Measurements from ENCODE around the gene DBT.

DBT gene

DNA sequence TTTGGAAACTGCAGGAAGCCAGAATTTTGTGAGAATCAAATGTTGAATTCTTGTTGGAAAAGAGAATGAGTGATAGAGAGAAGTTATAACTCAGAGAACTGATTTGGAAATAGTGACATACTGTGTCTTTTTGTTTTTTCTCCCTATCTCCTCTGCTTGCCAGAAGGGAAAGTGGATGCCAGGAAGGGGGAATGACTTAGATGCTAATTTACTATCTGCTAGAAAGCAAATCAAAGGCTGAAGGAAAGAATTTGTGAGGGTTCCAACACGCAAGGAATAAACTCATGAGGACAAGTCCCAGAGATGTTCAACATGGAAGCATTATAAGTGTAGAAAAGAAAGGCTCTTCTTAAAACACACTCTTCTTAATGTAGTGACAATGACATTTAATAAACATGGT, 51.0 kb downstream of the DBT start:
- peaks cover 10% of the 10 kb centered on the region for H3K36me3 ChIP-seq (replicated peaks)
- in situ Hi-C loops (cut with HindIII; ENCODE audit: low pct_ligation_motif_present, low sequenced_read_pairs): no loop called here
- TF ChIP-seq, protein P1, sequence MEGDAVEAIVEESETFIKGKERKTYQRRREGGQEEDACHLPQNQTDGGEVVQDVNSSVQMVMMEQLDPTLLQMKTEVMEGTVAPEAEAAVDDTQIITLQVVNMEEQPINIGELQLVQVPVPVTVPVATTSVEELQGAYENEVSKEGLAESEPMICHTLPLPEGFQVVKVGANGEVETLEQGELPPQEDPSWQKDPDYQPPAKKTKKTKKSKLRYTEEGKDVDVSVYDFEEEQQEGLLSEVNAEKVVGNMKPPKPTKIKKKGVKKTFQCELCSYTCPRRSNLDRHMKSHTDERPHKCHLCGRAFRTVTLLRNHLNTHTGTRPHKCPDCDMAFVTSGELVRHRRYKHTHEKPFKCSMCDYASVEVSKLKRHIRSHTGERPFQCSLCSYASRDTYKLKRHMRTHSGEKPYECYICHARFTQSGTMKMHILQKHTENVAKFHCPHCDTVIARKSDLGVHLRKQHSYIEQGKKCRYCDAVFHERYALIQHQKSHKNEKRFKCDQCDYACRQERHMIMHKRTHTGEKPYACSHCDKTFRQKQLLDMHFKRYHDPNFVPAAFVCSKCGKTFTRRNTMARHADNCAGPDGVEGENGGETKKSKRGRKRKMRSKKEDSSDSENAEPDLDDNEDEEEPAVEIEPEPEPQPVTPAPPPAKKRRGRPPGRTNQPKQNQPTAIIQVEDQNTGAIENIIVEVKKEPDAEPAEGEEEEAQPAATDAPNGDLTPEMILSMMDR (IDR thresholded peaks at IDR 0.05; ENCODE audit: low read depth, low read length, missing control alignments): no peak

DNA sequence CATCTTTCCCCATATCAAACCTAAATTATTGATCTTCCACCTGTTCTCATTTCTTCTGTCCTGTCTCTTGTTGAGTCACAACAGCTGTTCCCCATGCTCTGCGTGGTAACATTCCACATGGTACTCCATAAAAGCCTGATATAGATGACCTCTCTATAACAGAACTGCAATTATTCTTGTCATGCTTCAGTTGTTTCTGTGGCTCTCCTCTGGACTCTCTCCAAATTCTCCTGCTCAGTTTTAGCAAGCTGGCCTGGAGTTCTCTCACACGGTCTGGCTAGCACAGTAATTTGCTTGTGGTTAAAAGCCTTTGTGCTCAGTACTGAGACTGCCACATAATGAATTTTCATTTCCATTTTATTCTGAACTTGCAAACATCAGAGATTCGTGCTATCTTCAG, 61.0 kb downstream of the DBT start:
- H3K36me3 ChIP-seq (replicated peaks): no peaks in the 10 kb centered on the region
- DNase-seq: peak; percentile 50
- H3K4me3 ChIP-seq (ENCODE audit: low read depth, low read length): no peak overlapping the region
- TF ChIP-seq, protein P1 (IDR thresholded peaks at IDR 0.05; ENCODE audit: low read depth, low read length, missing control alignments): no peak
- H3K27me3 ChIP-seq (replicated peaks): no peaks in the 10 kb centered on the region
- in situ Hi-C loops (cut with HindIII; ENCODE audit: low pct_ligation_motif_present, low sequenced_read_pairs): no loop called here
- no peak overlapping the region for H3K27ac ChIP-seq

More for the DNA sequence above, 51.0 kb downstream of the DBT start:
- Histone ChIP-seq H3K4me3 (ENCODE audit: low read depth, low read length) (no peak overlapping the region), H3K27ac (no peak overlapping the region), H3K27me3 (replicated peaks) (no peaks in the 10 kb centered on the region)
- no peak for DNase-seq

DNA sequence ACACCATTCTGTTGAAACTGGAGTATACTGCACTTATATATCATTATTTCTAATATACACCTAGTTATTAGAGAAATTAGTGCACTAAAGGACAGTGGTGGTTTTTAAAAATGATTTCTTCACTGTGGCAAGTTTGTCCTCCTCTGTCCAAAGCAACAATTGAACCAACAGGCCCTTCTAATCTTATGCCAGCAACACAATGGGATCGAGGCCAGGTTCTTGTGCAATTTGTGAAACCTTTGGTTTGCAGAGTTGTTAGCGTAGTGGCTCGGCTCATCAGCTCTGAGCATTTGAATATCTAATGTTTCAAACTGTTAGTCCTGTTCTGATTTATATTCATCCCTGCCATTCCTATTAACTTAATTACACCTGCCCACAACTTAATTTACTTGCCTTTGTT, 61.7 kb downstream of the DBT start:
- Histone ChIP-seq H3K4me3 (ENCODE audit: low read depth, low read length) (no peak overlapping the region), H3K36me3 (replicated peaks) (no peaks in the 10 kb centered on the region), H3K27me3 (replicated peaks) (no peaks in the 10 kb centered on the region), H3K27ac (no peak overlapping the region)
- DNase-seq: no peak
- TF ChIP-seq, protein P1 (IDR thresholded peaks at IDR 0.05; ENCODE audit: low read depth, low read length, missing control alignments): no peak
- in situ Hi-C loops (cut with HindIII; ENCODE audit: low pct_ligation_motif_present, low sequenced_read_pairs): no loop called here

DNA sequence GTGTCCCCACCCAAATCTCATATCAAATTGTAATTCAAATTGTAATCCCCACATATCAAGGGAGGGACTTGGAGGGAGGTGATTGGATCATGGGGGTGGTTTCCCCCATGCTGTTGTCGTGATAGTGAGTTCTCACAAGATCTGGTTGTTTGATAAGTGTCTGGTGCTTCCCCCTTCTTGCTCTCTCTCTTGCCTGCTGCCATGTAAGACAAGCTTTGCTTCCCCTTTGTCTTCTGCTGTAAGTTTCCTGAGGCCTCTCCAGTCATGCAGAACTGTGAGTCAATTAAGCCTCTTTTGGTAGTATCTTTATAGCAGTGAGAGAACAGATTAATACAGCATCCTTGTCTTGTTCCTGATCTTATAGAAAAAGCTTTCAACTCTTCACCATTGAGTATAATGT, 65.1 kb downstream of the DBT start:
- no peak for DNase-seq
- in situ Hi-C loops (cut with HindIII; ENCODE audit: low pct_ligation_motif_present, low sequenced_read_pairs): no loop called here
- TF ChIP-seq, protein P1 (IDR thresholded peaks at IDR 0.05; ENCODE audit: low read depth, low read length, missing control alignments): no peak
- Histone ChIP-seq H3K27ac (no peak overlapping the region), H3K36me3 (replicated peaks) (no peaks in the 10 kb centered on the region), H3K27me3 (replicated peaks) (no peaks in the 10 kb centered on the region), H3K4me3 (ENCODE audit: low read depth, low read length) (no peak overlapping the region)

DNA sequence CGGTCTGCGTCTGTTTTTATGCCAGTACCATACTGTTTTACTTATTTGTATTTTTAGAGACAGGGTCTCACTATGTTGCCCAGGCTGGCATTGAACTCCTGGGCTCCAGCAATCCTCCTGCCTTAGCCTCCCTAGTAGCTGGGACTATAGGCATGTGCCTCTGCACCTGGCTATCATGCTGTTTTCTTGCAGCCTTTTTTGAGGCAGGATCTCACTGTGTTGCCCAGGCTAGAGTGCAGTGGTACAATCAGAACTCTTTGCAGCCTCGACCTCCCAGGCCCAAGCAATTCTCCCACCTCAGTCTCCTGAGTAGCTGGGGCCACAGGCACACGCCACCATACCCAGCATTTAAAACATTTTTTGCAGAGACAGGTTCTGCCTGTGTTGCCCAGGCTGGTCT, 66.3 kb downstream of the DBT start:
- no peaks in the 10 kb centered on the region for H3K27me3 ChIP-seq (replicated peaks)
- H3K36me3 ChIP-seq (replicated peaks): no peaks in the 10 kb centered on the region
- TF ChIP-seq, protein P1 (IDR thresholded peaks at IDR 0.05; ENCODE audit: low read depth, low read length, missing control alignments): no peak
- in situ Hi-C loops (cut with HindIII; ENCODE audit: low pct_ligation_motif_present, low sequenced_read_pairs): no loop called here
- no peak for DNase-seq
- H3K4me3 ChIP-seq (ENCODE audit: low read depth, low read length): no peak overlapping the region
- H3K27ac ChIP-seq: no peak overlapping the region

DNA sequence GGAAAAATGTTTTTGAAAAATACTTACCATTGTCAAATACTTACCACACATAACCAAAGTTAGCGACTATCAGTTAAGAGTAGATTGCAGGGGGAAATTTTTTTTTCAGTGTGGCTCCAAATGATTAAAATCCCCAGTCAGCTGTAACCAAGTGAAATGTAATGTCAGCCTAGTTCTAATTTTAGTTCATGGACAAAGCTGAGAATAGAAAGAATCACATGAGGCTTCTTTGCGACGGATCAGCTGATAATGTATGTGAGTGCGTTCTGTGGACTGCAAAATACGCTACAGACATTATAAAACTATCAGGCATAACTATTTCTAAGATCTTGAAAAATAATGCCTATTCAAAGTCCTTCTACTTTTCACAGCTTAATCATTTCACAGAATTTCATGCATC, 71.5 kb downstream of the DBT start, which contains the start of gene LRRC39:
TSS of gene LRRC39 (minus strand) at position 166 of the 400 bp plus-strand sequence. CDS start 9,740 bp downstream, outside the sequence.
- no peaks in the 10 kb centered on the region for H3K27me3 ChIP-seq (replicated peaks)
- no peak within 1 kb of the TSS for H3K4me3 ChIP-seq (ENCODE audit: low read depth, low read length)
- no peak within 1 kb of the TSS for H3K27ac ChIP-seq
- DNase-seq: peak; percentile 4
- in situ Hi-C loops (cut with HindIII; ENCODE audit: low pct_ligation_motif_present, low sequenced_read_pairs): no loop called here
- TF ChIP-seq, protein P1 (IDR thresholded peaks at IDR 0.05; ENCODE audit: low read depth, low read length, missing control alignments): no peak
- no peaks in the 10 kb centered on the region for H3K36me3 ChIP-seq (replicated peaks)

All from brain microvascular endothelial cell (primary cell).